GM12865 (cell line): ENCODE data around the gene ITPR2.

Experiments used
- DNase-seq: peaks from one replicate; pipeline ENCODE4 v3.0.0; 2010; ENCODE audit warnings: low read depth
- H3K4me3 ChIP-seq: 2 replicates; pipeline ENCODE4 v1.5.1; 2011; ENCODE audit warnings: mild to moderate bottlenecking, low read depth, low read length, control low read depth
- TF ChIP-seq, protein P1 (sequence below): IDR thresholded peaks from 2 replicates; pipeline ENCODE4 v1.5.1; 2011; ENCODE audit warnings: low read length, control low read depth, low read depth, inconsistent platforms; ENCODE audit not compliant: insufficient read depth; ENCODE audit errors: missing control alignments

Gene ITPR2

DNA sequence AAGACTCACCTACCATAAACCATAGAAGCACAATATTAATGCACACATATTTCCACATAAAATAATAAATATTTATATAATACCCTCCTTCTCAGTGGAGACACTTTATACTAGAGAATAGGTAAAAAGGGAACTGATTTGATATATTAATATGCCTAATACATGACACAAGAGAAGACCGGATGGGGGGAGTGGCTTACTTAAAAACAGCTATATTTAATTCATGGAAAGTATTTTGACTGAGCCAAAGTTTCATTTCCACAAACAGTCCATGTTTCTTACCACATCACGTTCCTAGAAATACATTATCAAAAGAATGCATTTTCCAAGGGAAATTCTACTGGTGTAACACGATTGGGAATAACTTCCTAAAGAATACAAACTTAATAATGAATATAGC lies 63.4 kb downstream of the ITPR2 start:
- H3K4me3 ChIP-seq, result no peak overlapping the region
- no peak for DNase-seq
- TF ChIP-seq, protein P1, sequence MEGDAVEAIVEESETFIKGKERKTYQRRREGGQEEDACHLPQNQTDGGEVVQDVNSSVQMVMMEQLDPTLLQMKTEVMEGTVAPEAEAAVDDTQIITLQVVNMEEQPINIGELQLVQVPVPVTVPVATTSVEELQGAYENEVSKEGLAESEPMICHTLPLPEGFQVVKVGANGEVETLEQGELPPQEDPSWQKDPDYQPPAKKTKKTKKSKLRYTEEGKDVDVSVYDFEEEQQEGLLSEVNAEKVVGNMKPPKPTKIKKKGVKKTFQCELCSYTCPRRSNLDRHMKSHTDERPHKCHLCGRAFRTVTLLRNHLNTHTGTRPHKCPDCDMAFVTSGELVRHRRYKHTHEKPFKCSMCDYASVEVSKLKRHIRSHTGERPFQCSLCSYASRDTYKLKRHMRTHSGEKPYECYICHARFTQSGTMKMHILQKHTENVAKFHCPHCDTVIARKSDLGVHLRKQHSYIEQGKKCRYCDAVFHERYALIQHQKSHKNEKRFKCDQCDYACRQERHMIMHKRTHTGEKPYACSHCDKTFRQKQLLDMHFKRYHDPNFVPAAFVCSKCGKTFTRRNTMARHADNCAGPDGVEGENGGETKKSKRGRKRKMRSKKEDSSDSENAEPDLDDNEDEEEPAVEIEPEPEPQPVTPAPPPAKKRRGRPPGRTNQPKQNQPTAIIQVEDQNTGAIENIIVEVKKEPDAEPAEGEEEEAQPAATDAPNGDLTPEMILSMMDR, result no peak

DNA sequence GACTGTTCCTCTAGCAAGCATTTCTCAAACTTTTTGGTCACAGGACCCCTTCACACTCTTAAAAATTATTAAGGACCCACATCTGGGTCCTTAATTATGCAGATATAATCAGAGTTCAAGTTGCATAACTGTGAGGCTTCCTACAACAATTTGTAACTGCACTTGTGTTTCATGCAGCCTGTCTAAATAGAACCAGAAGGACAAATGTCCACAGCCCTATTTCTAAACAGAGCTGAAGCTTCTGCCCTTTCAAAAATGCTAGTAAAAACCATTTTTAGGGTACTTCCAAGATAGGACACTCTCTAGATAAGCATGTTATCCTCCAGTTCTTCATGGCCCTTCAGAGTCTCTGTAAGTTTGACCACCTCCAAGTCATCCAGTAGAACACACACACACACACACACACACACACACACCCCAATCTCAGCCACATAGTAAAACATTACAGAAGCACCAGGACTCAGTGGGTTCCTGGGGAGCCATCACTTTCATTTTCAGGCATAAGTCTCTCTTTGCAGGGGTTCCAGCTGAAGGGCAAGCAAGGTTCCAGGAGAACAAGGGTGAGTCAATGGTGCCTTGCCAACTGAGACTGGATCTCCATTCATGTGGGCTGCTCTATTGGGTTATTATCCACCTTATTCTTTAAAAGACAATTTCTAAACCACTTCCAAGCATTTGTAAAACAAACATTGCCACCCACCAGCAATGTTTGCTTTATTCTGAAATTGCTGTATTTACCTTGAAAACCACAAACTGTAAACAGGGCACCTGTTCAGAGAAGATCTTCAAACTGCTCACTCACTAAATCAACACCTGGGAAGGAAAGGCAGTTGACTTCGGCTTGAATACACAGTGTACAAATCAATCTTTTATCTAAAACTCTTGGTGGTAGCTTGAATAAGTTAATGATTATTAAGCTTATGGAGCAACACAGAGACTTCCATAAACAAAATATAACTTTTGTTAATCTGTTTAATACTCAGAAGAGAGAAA lies 64.1 kb downstream of the ITPR2 start:
- peak; percentile 61 for DNase-seq
- no peak overlapping the region for H3K4me3 ChIP-seq
- TF ChIP-seq, protein P1, result no peak

DNA sequence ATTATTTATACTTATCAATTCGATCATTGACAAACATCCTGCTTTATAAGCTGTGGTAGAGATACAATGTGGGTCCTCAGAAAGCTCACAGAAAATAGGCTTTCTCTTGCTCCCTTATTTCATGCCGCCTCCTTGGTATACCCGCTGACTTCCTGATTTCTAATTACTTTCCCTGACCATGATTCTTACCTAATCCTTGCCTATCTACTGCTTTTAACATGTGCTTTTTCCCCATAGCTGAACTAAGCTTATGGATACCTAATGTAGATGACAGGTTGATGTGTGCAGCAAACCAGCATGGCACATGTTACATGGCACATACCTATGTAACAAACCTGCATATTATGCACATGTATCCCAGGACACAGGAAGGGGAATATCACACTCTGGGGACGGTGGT lies 65.1 kb downstream of the ITPR2 start:
- no peak overlapping the region for H3K4me3 ChIP-seq
- no peak for DNase-seq
- TF ChIP-seq, protein P1, result no peak

DNA sequence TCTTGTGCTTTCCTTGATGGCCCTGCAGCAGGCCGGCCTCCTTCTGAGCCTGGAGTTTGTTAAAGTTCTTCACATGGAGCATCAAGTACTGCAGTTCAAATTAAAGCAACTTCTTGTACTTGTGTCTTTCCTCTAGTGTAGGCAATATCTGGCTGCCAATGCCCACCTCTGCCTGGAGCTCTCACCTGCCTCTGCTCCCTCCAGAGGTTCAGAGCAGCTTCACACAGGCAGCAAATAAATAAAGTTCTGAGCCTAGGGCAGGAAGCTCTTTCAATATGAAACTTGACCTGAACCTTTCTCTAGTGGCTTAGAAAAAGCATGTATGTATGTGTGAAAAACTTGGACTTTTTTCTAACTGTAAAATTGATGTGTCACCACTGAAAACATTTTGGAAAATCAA lies 65.9 kb downstream of the ITPR2 start:
- peak; percentile 42 for DNase-seq
- TF ChIP-seq, protein P1, result peak; percentile 2
- H3K4me3 ChIP-seq, result no peak overlapping the region

DNA sequence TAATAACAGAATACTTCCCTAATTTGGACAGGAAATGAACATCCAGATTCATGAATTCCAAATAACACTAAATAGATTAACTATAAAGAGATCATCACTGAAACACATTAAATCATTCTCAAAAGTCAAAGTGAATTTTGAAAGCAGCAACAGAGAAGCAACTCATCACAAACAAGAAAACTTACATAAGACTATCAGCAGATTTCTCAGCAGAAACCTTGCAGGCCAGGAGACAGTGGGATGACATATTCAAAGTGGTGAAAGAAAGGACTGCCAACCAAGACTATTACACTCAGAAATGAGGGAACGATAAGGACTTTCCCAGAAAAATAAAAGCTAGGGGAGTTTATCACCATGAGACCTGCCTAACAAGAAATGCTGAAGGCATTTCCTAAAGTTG lies 70.8 kb downstream of the ITPR2 start:
- TF ChIP-seq, protein P1, result no peak
- no peak for DNase-seq
- no peak overlapping the region for H3K4me3 ChIP-seq

DNA sequence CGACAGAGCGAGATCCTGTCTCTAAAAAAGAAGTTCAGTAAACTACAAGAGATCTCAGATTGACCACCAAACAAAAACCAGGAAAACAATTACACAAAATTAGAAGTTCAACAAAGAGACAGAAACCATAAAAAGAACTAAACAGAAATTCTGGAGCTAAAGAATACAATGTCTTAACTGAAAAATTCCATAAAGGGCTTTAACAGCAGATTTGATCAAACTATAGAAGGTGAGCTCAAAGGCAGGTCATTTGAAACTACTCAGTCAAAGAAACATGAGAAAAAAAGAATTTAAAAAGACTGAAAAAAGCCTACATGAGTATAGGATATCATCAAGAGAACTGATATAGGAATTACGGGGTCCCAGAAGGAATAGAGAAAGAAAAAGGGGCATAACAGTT lies 71.2 kb downstream of the ITPR2 start:
- TF ChIP-seq, protein P1, result no peak
- H3K4me3 ChIP-seq, result no peak overlapping the region
- DNase-seq, result no peak
